ENCODE results near the gene DUSP23. TPM values are rescaled to one million over a fixed set of nuclear protein-coding genes. Genes with fewer than 3 reads are reported as not detected.

DUSP23 gene
- total RNA-seq, 2 donors from 2014 or later, result 79.3 to 85.0 TPM

- H3K4me1 ChIP-seq (replicated peaks), result no peaks in the 10 kb centered on the region
- 79% methylated on average over 3 of the region's 3 CpGs for WGBS
- no peak for DNase-seq (ENCODE audit: low spot score)
- H3K36me3 ChIP-seq, result no peaks in the 10 kb centered on the region
- intact Hi-C loops (cut with DNase I), result no loop called here
- H3K27ac ChIP-seq, result no peak overlapping the region
- no peaks in the 10 kb centered on the region for H3K27me3 ChIP-seq (replicated peaks; ENCODE audit: insufficient read depth)
- TF ChIP-seq POLR2AphosphoS5 (IDR thresholded peaks at IDR 0.05) (no peak), POLR2A (IDR thresholded peaks at IDR 0.05) (no peak), CTCF (IDR thresholded peaks at IDR 0.05) (no peak)
- H3K4me3 ChIP-seq, result no peak overlapping the region
- H3K9me3 ChIP-seq, result no peaks in the 10 kb centered on the region
Observed at GRCh38 chr1:159828176-159828575, 47.4 kb downstream of the DUSP23 start.

GRCh38 chr1:159828581-159829272 lies 48.0 kb downstream of the DUSP23 start:
- 88% methylated on average over 11 of the region's 11 CpGs for WGBS
- Histone ChIP-seq H3K4me1 (replicated peaks) (no peaks in the 10 kb centered on the region), H3K27ac (no peak overlapping the region), H3K36me3 (no peaks in the 10 kb centered on the region), H3K27me3 (replicated peaks; ENCODE audit: insufficient read depth) (no peaks in the 10 kb centered on the region), H3K9me3 (no peaks in the 10 kb centered on the region), H3K4me3 (no peak overlapping the region)
- intact Hi-C loops (cut with DNase I), result no loop called here
- no peak for DNase-seq (ENCODE audit: low spot score)
- no peak for TF ChIP-seq POLR2AphosphoS5 (IDR thresholded peaks at IDR 0.05)
- TF ChIP-seq POLR2A (IDR thresholded peaks at IDR 0.05), result no peak
- no peak for TF ChIP-seq CTCF (IDR thresholded peaks at IDR 0.05)

- no peak overlapping the region for H3K4me3 ChIP-seq
- 26% methylated on average over 3 of the region's 3 CpGs for WGBS
- peak in 1 of 4 experiments; percentile 55 for TF ChIP-seq CTCF (IDR thresholded peaks at IDR 0.05)
- no peak for TF ChIP-seq POLR2A (IDR thresholded peaks at IDR 0.05)
Observed at GRCh38 chr1:159829273-159829634, 48.5 kb downstream of the DUSP23 start.

GRCh38 chr1:159829822-159830465 lies 49.2 kb downstream of the DUSP23 start:
- Histone ChIP-seq H3K4me3 (no peak overlapping the region), H3K27me3 (replicated peaks; ENCODE audit: insufficient read depth) (no peaks in the 10 kb centered on the region), H3K27ac (no peak overlapping the region), H3K36me3 (no peaks in the 10 kb centered on the region), H3K9me3 (no peaks in the 10 kb centered on the region), H3K4me1 (replicated peaks) (no peaks in the 10 kb centered on the region)
- WGBS, result 80% methylated on average over 17 of the region's 18 CpGs
- TF ChIP-seq POLR2A (IDR thresholded peaks at IDR 0.05) (no peak), POLR2AphosphoS5 (IDR thresholded peaks at IDR 0.05) (no peak), CTCF (IDR thresholded peaks at IDR 0.05) (no peak)
- DNase-seq (ENCODE audit: low spot score), result no peak
- intact Hi-C loops (cut with DNase I), result no loop called here

More at GRCh38 chr1:159829273-159829634, 48.5 kb downstream of the DUSP23 start:
- peak; percentile 14 for DNase-seq (ENCODE audit: low spot score)
- intact Hi-C loops (cut with DNase I), result no loop called here
- Histone ChIP-seq H3K9me3 (no peaks in the 10 kb centered on the region), H3K36me3 (no peaks in the 10 kb centered on the region), H3K27ac (no peak overlapping the region), H3K4me1 (replicated peaks) (no peaks in the 10 kb centered on the region), H3K27me3 (replicated peaks; ENCODE audit: insufficient read depth) (no peaks in the 10 kb centered on the region)

- H3K4me3 ChIP-seq, result no peak overlapping the region
- DNase-seq (ENCODE audit: low spot score), result no peak
- H3K27ac ChIP-seq, result no peak overlapping the region
- intact Hi-C loops (cut with DNase I), result no loop called here
- H3K36me3 ChIP-seq, result no peaks in the 10 kb centered on the region
- TF ChIP-seq CTCF (IDR thresholded peaks at IDR 0.05), result no peak
- TF ChIP-seq POLR2A (IDR thresholded peaks at IDR 0.05), result no peak
- no peak for TF ChIP-seq POLR2AphosphoS5 (IDR thresholded peaks at IDR 0.05)
- H3K27me3 ChIP-seq (replicated peaks; ENCODE audit: insufficient read depth), result no peaks in the 10 kb centered on the region
- H3K9me3 ChIP-seq, result no peaks in the 10 kb centered on the region
- H3K4me1 ChIP-seq (replicated peaks), result no peaks in the 10 kb centered on the region
- 89% methylated on average over 8 of the region's 8 CpGs for WGBS
Observed at GRCh38 chr1:159830722-159831121, 50.0 kb downstream of the DUSP23 start.
